Activated CD4-positive, alpha-beta T cell treated with anti-CD3 and anti-CD28 coated beads, Interleukin-2, amount 10 ng/mL, durations not matched to agents 7 days and 5 days (primary cell): Measurements from ENCODE around the gene PIWIL1. TPM values are rescaled to one million over a fixed set of nuclear protein-coding genes. Genes with fewer than 3 reads are reported as not detected.

Experiments used
- CTCF ChIA-PET: fragments of 350-600 bp; sonication (Branson Sonifier 250); formaldehyde crosslinking; loops from one replicate; lab custom pipeline; 2021; ENCODE audit warnings: antibody characterized with exemption; lab: Charles Lee
- POLR2A ChIA-PET: fragments of 350-600 bp; sonication (Branson Sonifier 250); formaldehyde crosslinking; loops from one replicate; lab custom pipeline; 2021; ENCODE audit warnings: antibody characterized with exemption; lab: Charles Lee
- DNase-seq: peaks from one replicate; pipeline ENCODE4 v3.0.0-alpha.2; 2020
- H3K27ac Mint-ChIP-seq: one replicate; pipeline ENCODE4 v1.8.0; 2021; ENCODE audit warnings: mild to moderate bottlenecking, moderate library complexity, mixed read lengths
- H3K27me3 Mint-ChIP-seq: one replicate; pipeline ENCODE4 v1.8.0; 2021; ENCODE audit warnings: mixed read lengths
- H3K36me3 Mint-ChIP-seq: one replicate; pipeline ENCODE4 v1.8.0; 2021; ENCODE audit warnings: low read depth, mixed read lengths
- H3K4me1 Mint-ChIP-seq: one replicate; pipeline ENCODE4 v1.8.0; 2021; ENCODE audit warnings: mixed read lengths
- H3K4me3 Mint-ChIP-seq: one replicate; pipeline ENCODE4 v1.8.0; 2021; ENCODE audit warnings: mild to moderate bottlenecking, moderate library complexity, mixed read lengths
- H3K9me3 Mint-ChIP-seq: one replicate; pipeline ENCODE4 v1.8.0; 2021; ENCODE audit warnings: mixed read lengths
- total RNA-seq, 2 experiments: library from RNA; stranded (reverse); gene quantifications; one replicate each; pipeline ENCODE4 v1.2.3, GENCODE V29; 2021

Gene PIWIL1
- total RNA-seq, 2 experiments from 2014 or later: not detected

DNA sequence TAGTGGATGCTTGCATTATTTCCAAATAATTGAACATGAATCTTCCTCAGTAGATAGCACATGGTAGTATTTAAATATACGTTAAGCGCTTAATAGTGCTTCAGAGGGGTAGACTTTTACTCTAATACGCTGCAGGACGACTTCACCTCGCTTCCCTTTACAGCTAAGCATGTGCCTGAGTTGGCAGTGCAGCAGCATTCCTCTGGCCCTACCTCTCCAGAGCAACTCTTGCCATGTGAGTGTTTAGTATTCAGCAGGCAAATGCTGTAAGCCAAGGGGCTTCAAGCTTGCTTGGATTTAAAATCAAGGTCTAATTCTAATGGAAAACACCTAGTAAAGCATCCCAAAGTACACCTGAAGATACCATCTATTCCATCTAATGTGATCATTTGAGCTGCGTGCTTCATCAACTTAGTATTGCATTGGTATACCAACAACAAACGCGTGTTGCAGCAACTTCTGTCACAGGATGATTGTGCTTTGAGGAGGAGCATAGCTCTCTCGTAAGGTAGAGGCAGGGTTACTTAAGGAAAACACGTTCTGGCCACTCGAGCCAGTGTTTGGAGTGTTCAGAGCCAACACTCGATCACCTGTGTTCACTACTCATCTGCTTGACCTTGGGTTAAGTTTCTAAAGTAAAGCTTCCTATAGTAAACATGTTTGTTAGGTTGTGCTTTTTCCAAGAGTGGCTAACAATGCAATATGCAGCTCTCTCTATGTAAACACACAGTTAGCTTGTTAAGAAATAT, 60.6 kb downstream of the PIWIL1 start:
- ChIA-PET POLR2A (no interaction called here), CTCF (interaction anchor here (0.6 kb wide), 1 partner anchor 510 kb away, joined by 3 read pairs; no protein-coding TSS in a partner anchor)
- H3K4me3 Mint-ChIP-seq: no peak overlapping the region
- peaks cover 6% of the 10 kb centered on the region for H3K27me3 Mint-ChIP-seq
- H3K36me3 Mint-ChIP-seq: no peaks in the 10 kb centered on the region
- DNase-seq: no peak
- H3K4me1 Mint-ChIP-seq: peaks cover 5% of the 10 kb centered on the region
- H3K27ac Mint-ChIP-seq: no peak overlapping the region
- no peaks in the 10 kb centered on the region for H3K9me3 Mint-ChIP-seq

GRCh38 chr12:130401703-130402102, 64.0 kb downstream of the PIWIL1 start:
- Mint-ChIP-seq H3K27ac (no peak overlapping the region), H3K36me3 (no peaks in the 10 kb centered on the region), H3K9me3 (no peaks in the 10 kb centered on the region), H3K27me3 (peaks cover 4% of the 10 kb centered on the region), H3K4me3 (no peak overlapping the region), H3K4me1 (no peaks in the 10 kb centered on the region)
- POLR2A ChIA-PET: no interaction called here
- CTCF ChIA-PET: no interaction called here
- no peak for DNase-seq

GRCh38 chr12:130405332-130405731, 67.6 kb downstream of the PIWIL1 start:
- Mint-ChIP-seq H3K27me3 (no peaks in the 10 kb centered on the region), H3K4me3 (no peak overlapping the region), H3K4me1 (no peaks in the 10 kb centered on the region), H3K36me3 (no peaks in the 10 kb centered on the region), H3K27ac (no peak overlapping the region), H3K9me3 (no peaks in the 10 kb centered on the region)
- CTCF ChIA-PET: no interaction called here
- POLR2A ChIA-PET: no interaction called here
- no peak for DNase-seq

DNA sequence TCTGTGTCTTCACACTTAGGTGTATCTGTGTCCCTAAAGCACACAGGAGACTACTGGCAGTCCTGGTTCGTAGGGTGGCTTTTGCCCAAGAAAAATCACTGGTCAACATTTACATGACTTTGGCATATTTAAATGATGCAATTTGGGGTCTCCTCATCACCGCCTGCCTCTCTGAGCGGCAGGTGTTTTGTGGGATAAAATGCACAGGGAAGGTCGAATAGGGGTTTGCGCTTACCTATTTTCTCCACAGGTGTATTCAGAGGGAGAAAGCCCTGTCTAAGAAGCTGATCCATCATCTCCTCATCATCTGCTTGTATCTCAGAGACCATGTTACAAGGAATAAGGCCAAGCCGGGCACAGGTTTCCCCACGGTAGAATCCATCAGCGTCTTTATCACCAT, 74.7 kb downstream of the PIWIL1 start:
- CTCF ChIA-PET: interaction anchor here (0.6 kb wide), 1 partner anchor 99 kb away, joined by 3 read pairs; no protein-coding TSS in a partner anchor
- Mint-ChIP-seq H3K4me1 (no peaks in the 10 kb centered on the region), H3K27me3 (no peaks in the 10 kb centered on the region), H3K9me3 (no peaks in the 10 kb centered on the region), H3K4me3 (no peak overlapping the region), H3K27ac (no peak overlapping the region), H3K36me3 (no peaks in the 10 kb centered on the region)
- POLR2A ChIA-PET: no interaction called here
- no peak for DNase-seq

DNA sequence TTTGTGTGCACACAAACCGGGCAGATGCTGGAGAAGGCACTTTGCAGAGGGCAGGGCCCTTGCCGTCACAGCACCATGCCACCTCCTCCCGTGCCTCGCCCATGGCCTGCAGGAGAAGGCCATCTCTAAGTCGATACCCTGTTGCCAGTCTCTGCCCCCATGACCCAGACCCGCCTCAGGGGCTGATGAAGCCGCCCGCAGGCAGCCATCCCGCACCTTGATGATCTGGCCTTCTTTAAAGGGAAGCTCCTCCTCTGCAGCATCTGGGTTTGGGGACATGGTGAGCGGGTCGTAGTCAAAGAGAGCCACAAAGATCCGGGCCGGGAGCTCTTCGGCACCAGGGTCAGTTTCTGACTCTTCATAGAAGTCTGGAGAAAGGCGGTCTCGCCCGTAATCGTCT, 76.2 kb downstream of the PIWIL1 start:
- Mint-ChIP-seq H3K9me3 (no peaks in the 10 kb centered on the region), H3K4me3 (no peak overlapping the region), H3K4me1 (no peaks in the 10 kb centered on the region), H3K27me3 (peaks cover 3% of the 10 kb centered on the region), H3K36me3 (no peaks in the 10 kb centered on the region), H3K27ac (no peak overlapping the region)
- ChIA-PET POLR2A (no interaction called here), CTCF (no interaction called here)
- no peak for DNase-seq

DNA sequence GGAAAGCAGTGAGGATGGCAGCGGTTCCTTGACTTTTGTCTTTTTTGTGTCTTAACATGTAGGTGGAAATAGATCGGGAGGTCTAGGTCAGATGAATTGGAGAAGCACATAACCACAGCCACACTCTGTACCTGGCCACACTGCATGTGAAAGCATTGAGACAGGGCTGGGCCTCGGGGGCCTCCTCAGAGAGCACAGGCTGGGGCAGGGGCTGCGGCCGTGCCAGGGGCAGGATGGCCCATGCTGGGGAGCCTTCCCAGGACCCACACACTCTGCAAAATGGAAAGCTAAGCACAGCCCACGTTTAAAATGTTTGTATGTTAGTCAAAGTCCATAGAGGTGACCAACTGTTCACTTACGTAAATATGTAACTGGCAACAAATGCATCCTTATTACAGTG, 76.7 kb downstream of the PIWIL1 start:
- ChIA-PET CTCF (no interaction called here), POLR2A (no interaction called here)
- no peaks in the 10 kb centered on the region for H3K4me1 Mint-ChIP-seq
- no peak overlapping the region for H3K27ac Mint-ChIP-seq
- peaks cover 3% of the 10 kb centered on the region for H3K27me3 Mint-ChIP-seq
- DNase-seq: no peak
- H3K36me3 Mint-ChIP-seq: no peaks in the 10 kb centered on the region
- no peak overlapping the region for H3K4me3 Mint-ChIP-seq
- H3K9me3 Mint-ChIP-seq: no peaks in the 10 kb centered on the region

GRCh38 chr12:130418251-130418650, 80.6 kb downstream of the PIWIL1 start:
- POLR2A ChIA-PET: no interaction called here
- Mint-ChIP-seq H3K27ac (no peak overlapping the region), H3K9me3 (no peaks in the 10 kb centered on the region), H3K36me3 (no peaks in the 10 kb centered on the region), H3K4me1 (no peaks in the 10 kb centered on the region), H3K4me3 (no peak overlapping the region), H3K27me3 (peaks cover 3% of the 10 kb centered on the region)
- DNase-seq: no peak
- CTCF ChIA-PET: no interaction called here

DNA sequence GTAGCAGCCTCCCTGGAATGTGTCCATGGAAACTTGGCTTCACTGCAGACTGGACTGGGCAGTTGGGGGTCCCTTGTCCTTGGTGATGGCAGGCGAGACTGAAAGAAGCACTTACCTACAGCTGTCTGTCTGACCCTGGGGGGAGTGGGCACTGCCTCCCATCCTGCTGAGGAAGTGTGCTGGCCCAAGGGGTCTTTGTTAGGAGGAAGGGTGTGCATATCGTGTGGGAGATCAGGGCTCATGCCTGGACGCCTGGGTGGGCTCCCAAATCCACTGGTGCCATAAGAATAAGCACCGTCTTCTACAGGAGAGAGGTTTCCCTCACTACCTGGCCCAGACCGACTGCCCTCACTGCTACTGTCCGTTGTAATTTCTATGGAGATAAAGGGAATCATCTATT, 81.4 kb downstream of the PIWIL1 start:
- CTCF ChIA-PET: interaction anchor here (1.0 kb wide), 1 partner anchor 31 kb away, joined by 3 read pairs; no protein-coding TSS in a partner anchor
- H3K4me1 Mint-ChIP-seq: no peaks in the 10 kb centered on the region
- H3K4me3 Mint-ChIP-seq: no peak overlapping the region
- H3K27me3 Mint-ChIP-seq: peaks cover 3% of the 10 kb centered on the region
- no peak for DNase-seq
- no peaks in the 10 kb centered on the region for H3K9me3 Mint-ChIP-seq
- POLR2A ChIA-PET: no interaction called here
- H3K36me3 Mint-ChIP-seq: no peaks in the 10 kb centered on the region
- H3K27ac Mint-ChIP-seq: no peak overlapping the region

- no peaks in the 10 kb centered on the region for H3K4me1 Mint-ChIP-seq
- H3K4me3 Mint-ChIP-seq: no peak overlapping the region
- POLR2A ChIA-PET: no interaction called here
- CTCF ChIA-PET: interaction anchor here (1.0 kb wide), 1 partner anchor 30 kb away, joined by 3 read pairs; no protein-coding TSS in a partner anchor
- no peak for DNase-seq
- H3K27me3 Mint-ChIP-seq: peaks cover 3% of the 10 kb centered on the region
- no peak overlapping the region for H3K27ac Mint-ChIP-seq
- no peaks in the 10 kb centered on the region for H3K36me3 Mint-ChIP-seq
- H3K9me3 Mint-ChIP-seq: no peaks in the 10 kb centered on the region
These were observed 82.4 kb downstream of the PIWIL1 start for GRCh38 chr12:130420071-130420470.

DNA sequence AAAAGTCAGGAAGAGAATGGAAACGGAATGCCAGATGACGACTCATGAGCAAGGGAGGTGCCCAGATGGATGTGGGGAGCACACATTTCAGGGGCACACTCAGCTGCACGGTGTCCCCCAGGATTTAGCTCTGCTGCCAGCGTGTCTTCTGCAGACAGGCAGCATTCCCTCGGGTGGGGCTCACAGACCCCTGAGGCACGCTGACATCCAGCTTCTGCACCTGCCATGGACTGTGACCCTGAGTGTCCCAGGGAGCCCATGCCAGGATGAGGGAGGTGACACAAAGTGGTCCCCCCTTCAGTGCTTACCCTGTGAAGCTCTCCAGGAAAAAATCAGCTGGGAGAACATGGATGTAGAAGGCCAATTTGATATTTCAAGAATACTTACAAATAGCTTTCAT, 84.2 kb downstream of the PIWIL1 start:
- Mint-ChIP-seq H3K4me3 (no peak overlapping the region), H3K9me3 (no peaks in the 10 kb centered on the region), H3K36me3 (no peaks in the 10 kb centered on the region), H3K4me1 (no peaks in the 10 kb centered on the region), H3K27ac (no peak overlapping the region), H3K27me3 (peaks cover 3% of the 10 kb centered on the region)
- no peak for DNase-seq
- CTCF ChIA-PET: no interaction called here
- POLR2A ChIA-PET: no interaction called here

Other genes starting within 250 kb of the PIWIL1 start
- gene FZD10, start 175.4 kb upstream of the PIWIL1 start, total RNA-seq: not detected